Measurements from ENCODE around the gene SLC23A2.

DNA sequence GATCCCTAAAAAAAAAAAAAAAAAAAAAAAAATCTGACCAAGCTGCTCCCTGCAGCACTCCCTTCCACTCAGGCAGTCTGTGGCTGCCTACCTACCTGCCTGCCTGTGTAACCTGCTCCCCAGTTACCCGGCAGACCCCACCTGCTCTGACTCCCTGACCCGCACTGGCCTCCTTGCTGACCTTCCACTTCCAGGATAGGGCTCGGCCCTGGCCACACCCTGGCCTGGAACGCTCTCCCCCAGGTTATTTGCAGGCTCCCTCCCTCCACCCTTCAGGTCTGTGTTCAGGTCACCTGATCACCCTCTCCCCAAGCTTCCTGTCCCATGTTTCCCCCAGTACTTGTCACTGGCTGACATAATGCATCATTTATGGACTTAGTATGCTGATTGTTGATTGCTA, 134.3 kb downstream of the SLC23A2 start:
- TF ChIP-seq, protein P1, sequence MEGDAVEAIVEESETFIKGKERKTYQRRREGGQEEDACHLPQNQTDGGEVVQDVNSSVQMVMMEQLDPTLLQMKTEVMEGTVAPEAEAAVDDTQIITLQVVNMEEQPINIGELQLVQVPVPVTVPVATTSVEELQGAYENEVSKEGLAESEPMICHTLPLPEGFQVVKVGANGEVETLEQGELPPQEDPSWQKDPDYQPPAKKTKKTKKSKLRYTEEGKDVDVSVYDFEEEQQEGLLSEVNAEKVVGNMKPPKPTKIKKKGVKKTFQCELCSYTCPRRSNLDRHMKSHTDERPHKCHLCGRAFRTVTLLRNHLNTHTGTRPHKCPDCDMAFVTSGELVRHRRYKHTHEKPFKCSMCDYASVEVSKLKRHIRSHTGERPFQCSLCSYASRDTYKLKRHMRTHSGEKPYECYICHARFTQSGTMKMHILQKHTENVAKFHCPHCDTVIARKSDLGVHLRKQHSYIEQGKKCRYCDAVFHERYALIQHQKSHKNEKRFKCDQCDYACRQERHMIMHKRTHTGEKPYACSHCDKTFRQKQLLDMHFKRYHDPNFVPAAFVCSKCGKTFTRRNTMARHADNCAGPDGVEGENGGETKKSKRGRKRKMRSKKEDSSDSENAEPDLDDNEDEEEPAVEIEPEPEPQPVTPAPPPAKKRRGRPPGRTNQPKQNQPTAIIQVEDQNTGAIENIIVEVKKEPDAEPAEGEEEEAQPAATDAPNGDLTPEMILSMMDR (IDR thresholded peaks at IDR 0.05 in 4 of 5, conservative IDR thresholded peaks at IDR 0.05 in 1 of 5) = no peak
- no peak for TF ChIP-seq POLR2A (IDR thresholded peaks at IDR 0.05)
